Kidney epithelial cell (primary cell): ENCODE results near the gene STX17. TPM values are rescaled to one million over a fixed set of nuclear protein-coding genes. Genes with fewer than 3 reads are reported as not detected.

Source experiments
- DNase-seq: peaks from one replicate; pipeline ENCODE4 v3.0.0-alpha.2; 2010; ENCODE audit warnings: low read depth
- H3K27me3 ChIP-seq: 2 replicates; pipeline ENCODE4 v1.6.0; 2011; ENCODE audit warnings: low read length; ENCODE audit not compliant: control insufficient read depth, insufficient read depth
- H3K36me3 ChIP-seq: 2 replicates; pipeline ENCODE4 v1.5.1; 2011; ENCODE audit warnings: low read length; ENCODE audit not compliant: control insufficient read depth, insufficient read depth
- H3K4me3 ChIP-seq: 2 replicates; pipeline ENCODE4 v1.5.1; 2011; ENCODE audit warnings: low read depth, mild to moderate bottlenecking, control low read depth, low read length
- total RNA-seq: library from RNA; depleted of rRNA; stranded (reverse); fragments of >200 nt; gene quantifications from 2 replicates; pipeline ENCODE4 v1.2.3, GENCODE V29; 2015
- TF ChIP-seq, protein P1 (sequence below): IDR thresholded peaks from 2 replicates; pipeline ENCODE4 v1.5.1; 2011; ENCODE audit warnings: mild to moderate bottlenecking, moderate library complexity, low read length, control low read depth, inconsistent platforms; ENCODE audit not compliant: insufficient read depth, poor library complexity, severe bottlenecking

STX17 gene
- total RNA-seq, 1 donor from 2014 or later: 22.7 TPM

DNA sequence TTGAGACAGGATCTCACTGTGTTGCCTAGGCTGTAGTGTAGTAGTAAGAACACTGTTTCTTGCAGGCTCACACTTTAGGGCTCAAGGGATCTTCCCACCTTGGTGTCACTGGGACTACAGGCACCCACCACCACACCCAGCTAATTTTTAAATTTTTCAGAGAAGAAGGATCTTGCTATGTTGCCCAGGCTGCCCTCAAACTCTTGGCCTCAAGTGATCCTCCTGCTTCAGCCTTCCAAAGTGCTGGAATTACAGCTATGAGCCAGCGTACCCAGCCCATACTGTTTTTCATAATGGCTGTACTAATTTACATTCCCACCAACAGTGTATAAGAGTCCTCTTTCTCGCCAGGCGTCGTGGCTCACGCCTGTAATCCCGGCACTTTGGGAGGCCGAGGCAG, 5.1 kb downstream of the STX17 start:
- TF ChIP-seq, protein P1, sequence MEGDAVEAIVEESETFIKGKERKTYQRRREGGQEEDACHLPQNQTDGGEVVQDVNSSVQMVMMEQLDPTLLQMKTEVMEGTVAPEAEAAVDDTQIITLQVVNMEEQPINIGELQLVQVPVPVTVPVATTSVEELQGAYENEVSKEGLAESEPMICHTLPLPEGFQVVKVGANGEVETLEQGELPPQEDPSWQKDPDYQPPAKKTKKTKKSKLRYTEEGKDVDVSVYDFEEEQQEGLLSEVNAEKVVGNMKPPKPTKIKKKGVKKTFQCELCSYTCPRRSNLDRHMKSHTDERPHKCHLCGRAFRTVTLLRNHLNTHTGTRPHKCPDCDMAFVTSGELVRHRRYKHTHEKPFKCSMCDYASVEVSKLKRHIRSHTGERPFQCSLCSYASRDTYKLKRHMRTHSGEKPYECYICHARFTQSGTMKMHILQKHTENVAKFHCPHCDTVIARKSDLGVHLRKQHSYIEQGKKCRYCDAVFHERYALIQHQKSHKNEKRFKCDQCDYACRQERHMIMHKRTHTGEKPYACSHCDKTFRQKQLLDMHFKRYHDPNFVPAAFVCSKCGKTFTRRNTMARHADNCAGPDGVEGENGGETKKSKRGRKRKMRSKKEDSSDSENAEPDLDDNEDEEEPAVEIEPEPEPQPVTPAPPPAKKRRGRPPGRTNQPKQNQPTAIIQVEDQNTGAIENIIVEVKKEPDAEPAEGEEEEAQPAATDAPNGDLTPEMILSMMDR: no peak
- no peaks in the 10 kb centered on the region for H3K36me3 ChIP-seq
- H3K4me3 ChIP-seq: no peak overlapping the region
- H3K27me3 ChIP-seq: no peaks in the 10 kb centered on the region
- DNase-seq: no peak

DNA sequence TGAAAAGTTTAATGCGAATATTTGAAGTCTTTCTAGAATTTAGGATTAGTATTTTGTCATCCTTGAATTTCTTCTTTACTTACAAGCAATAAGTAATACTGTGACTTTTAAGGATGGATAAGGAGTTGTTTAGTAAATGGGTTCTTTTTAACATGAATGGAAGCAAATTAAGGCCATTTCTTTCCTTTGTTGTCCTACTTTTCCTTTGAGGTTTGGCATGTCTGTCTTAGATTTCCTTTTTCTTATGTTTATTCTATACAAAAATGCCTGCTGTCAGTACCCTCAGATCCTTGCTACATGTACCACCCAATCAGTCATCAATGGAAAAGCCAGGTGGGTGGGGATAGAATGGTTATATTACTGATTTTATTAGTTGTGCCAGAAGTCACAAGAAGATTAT, 10.2 kb downstream of the STX17 start:
- no peak for DNase-seq
- TF ChIP-seq, protein P1: no peak
- no peaks in the 10 kb centered on the region for H3K36me3 ChIP-seq

DNA sequence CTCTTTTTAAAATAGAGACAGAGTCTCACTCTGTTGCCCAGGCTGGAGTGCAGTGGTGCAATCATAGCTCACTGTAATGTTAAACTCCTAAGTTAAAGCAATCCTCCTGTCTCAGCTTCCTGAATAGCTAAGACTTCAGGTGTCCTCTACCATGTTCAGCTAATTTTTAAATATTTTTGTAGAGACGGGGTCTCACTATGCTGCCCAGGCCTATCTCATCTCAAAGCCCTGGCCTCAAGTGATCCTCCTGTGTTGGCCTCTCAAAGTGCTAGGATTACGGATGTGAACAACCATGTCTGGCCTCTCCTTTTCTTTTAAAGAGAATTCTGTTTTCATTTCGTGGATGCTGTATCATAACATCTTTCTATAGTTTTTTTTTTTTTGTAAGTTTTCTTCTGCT, 11.7 kb downstream of the STX17 start:
- DNase-seq: no peak
- Histone ChIP-seq H3K4me3 (no peak overlapping the region), H3K27me3 (no peaks in the 10 kb centered on the region), H3K36me3 (no peaks in the 10 kb centered on the region)
- TF ChIP-seq, protein P1: no peak

More for the DNA sequence above, 10.2 kb downstream of the STX17 start:
- Histone ChIP-seq H3K4me3 (no peak overlapping the region), H3K27me3 (no peaks in the 10 kb centered on the region)

DNA sequence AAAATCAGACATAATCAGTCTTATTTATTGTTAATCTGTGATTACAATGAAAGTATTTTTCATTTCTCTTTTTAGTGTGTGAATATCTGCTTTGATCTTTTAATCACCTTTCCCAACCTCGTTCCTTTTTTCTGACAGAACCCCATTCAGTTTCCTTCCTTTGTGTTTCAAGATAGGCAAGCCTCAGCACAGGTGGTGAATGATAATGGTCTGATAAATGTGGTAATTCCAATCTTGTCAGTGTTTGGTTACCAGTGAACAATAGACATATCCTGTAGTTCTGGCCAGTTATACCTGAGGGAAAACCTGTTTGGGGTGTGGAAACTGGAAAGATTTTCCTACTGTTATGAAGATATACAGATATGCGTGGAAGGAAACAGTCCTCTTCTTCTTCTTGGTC, 13.5 kb downstream of the STX17 start:
- TF ChIP-seq, protein P1: no peak
- DNase-seq: no peak
- Histone ChIP-seq H3K36me3 (no peaks in the 10 kb centered on the region), H3K27me3 (no peaks in the 10 kb centered on the region), H3K4me3 (no peak overlapping the region)

DNA sequence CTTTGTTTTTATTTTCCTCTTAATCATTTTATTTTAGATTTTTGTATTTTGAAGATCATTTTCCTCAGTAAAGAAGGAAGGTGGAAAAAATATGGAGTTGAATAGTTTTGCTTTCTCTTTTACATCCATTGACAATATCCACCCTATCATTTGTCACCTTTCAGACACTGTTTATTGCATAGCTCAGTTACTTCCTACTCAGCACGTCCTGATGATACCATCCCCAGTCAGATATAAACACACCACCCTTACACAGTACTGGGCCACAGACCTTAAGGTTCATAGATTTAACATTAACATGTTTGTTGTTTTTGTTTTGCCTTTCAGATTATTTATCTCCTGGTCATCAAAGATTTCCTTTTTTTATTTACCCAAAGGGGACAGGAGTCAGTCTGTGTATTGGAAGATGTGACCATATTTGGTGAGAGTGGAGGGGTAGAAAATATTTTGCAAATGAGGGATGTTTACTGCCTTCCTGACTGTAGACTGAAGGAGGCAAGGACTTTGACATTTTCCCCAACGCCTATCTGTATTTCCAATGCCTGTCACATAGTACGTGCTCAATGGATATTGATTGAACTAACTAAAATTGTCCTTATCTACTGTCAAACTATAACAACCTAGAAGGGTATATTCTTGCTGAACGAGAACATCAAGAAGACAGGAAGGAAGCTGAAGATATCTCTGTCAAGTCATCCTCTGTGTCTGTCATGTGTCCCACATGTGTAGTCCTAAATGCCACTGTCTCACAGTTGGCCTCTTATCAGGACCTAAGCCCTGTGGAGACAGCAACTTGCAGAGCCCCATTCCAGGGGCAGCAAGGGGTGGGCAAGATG, 15.6 kb downstream of the STX17 start:
- TF ChIP-seq, protein P1: no peak
- H3K27me3 ChIP-seq: no peaks in the 10 kb centered on the region
- no peak for DNase-seq
- H3K36me3 ChIP-seq: no peaks in the 10 kb centered on the region
- no peak overlapping the region for H3K4me3 ChIP-seq

DNA sequence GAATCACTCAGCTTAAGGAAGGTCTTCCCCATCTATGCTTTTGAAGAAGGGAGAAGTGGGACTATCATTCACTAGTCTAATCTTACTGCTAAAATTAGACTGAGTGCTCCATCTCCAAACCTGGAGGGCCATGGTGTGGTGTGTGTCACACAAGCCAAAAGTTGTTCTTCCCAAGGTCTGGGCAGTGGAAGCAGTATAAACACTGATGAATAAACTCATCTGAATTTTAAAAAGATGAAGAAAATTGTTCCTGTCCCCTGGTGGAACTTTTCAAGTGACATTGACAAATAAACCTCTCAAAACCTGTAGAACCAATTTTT, 16.2 kb downstream of the STX17 start:
- TF ChIP-seq, protein P1: no peak
- H3K36me3 ChIP-seq: no peaks in the 10 kb centered on the region

More for the DNA sequence above, 16.2 kb downstream of the STX17 start:
- no peak overlapping the region for H3K4me3 ChIP-seq
- no peaks in the 10 kb centered on the region for H3K27me3 ChIP-seq
- DNase-seq: no peak
